CD4-positive, alpha-beta T cell (primary cell): Measurements from ENCODE around the gene SLIT1. TPM values are rescaled to one million over a fixed set of nuclear protein-coding genes. Genes with fewer than 3 reads are reported as not detected.

ENCODE experiments used
- ATAC-seq: fragments of 200-7000 bp; cut with Tn5 transposase; one replicate; pipeline ENCODE4 v1.10.0; 2022; ENCODE audit warnings: mild to moderate bottlenecking; ENCODE audit not compliant: poor library complexity
- CTCF ChIA-PET: fragments of 350-600 bp; sonication (Branson Sonifier 250); formaldehyde crosslinking; loops from one replicate; lab custom pipeline; 2021; ENCODE audit warnings: antibody characterized with exemption, inconsistent platforms; lab: Charles Lee
- POLR2A ChIA-PET: fragments of 350-600 bp; sonication (Branson Sonifier 250); formaldehyde crosslinking; loops from one replicate; lab custom pipeline; 2021; ENCODE audit warnings: antibody characterized with exemption, inconsistent platforms; lab: Charles Lee
- DNase-seq, 14 experiments: peaks; one replicate each; pipeline ENCODE4 v3.0.0-alpha.2; 2013 to 2020; ENCODE audit warnings: mixed read lengths in 2 of 14
- H3K27ac ChIP-seq, 2 donors: one replicate each; pipeline versions ENCODE4 v1.5.1 to v1.7.0; 2013; ENCODE audit warnings: low read length in 2 of 2, low read depth in 1 of 2, mild to moderate bottlenecking in 1 of 2
- H3K27me3 ChIP-seq, 2 experiments: 1 replicate in 1 of 2; 2 replicates in 1 of 2; pipeline versions ENCODE4 v1.6.1 to v1.7.0; 2013; ENCODE audit warnings: low read length in 2 of 2, control low read depth in 1 of 2, mild to moderate bottlenecking in 1 of 2, moderate library complexity in 1 of 2; ENCODE audit not compliant: insufficient read depth in 2 of 2, control insufficient read depth in 1 of 2
- H3K36me3 ChIP-seq: one replicate; pipeline ENCODE4 v1.6.1; 2013; ENCODE audit warnings: low read length, control low read depth; ENCODE audit not compliant: insufficient read depth
- H3K4me1 ChIP-seq: one replicate; pipeline ENCODE4 v1.6.1; 2013; ENCODE audit warnings: low read length, control low read depth; ENCODE audit not compliant: insufficient read depth
- H3K4me3 ChIP-seq: one replicate; pipeline ENCODE4 v1.5.1; 2013; ENCODE audit warnings: mild to moderate bottlenecking, low read length, moderate library complexity
- H3K9me3 ChIP-seq, 2 experiments: 1 replicate in 1 of 2; 2 replicates in 1 of 2; pipeline versions ENCODE4 v1.6.1 to v1.7.0; 2013; ENCODE audit warnings: low read length in 2 of 2, mild to moderate bottlenecking in 2 of 2, control low read depth in 1 of 2, moderate library complexity in 1 of 2; ENCODE audit not compliant: control insufficient read depth in 1 of 2, insufficient read depth in 1 of 2
- H3K27ac Mint-ChIP-seq: one replicate; pipeline ENCODE4 v1.8.0; 2020; ENCODE audit warnings: mixed read lengths
- H3K27me3 Mint-ChIP-seq: one replicate; pipeline ENCODE4 v1.8.0; 2021; ENCODE audit warnings: mixed read lengths
- H3K36me3 Mint-ChIP-seq: one replicate; pipeline ENCODE4 v1.8.0; 2021; ENCODE audit warnings: low read depth, mixed read lengths
- H3K4me1 Mint-ChIP-seq: one replicate; pipeline ENCODE4 v1.8.0; 2021; ENCODE audit warnings: low read depth, mixed read lengths
- H3K4me3 Mint-ChIP-seq: one replicate; pipeline ENCODE4 v1.8.0; 2020; ENCODE audit warnings: mild to moderate bottlenecking, mixed read lengths
- H3K9me3 Mint-ChIP-seq: one replicate; pipeline ENCODE4 v1.8.0; 2020; ENCODE audit warnings: mixed read lengths
- CTCF ChIP-seq: fragments of 200-600 bp; IDR thresholded peaks from one replicate; pipeline ENCODE4 v1.8.0; 2022; ENCODE audit warnings: antibody characterized with exemption, mild to moderate bottlenecking
- intact Hi-C, 2 experiments: fragments of 100-400 bp; cut with DNase I in 1 of 2; cut with micrococcal nuclease in 1 of 2; formaldehyde crosslinking; loops; one replicate each; pipeline versions ENCODE4 v1.15.1 to v1.9.0; 2023 to 2025; cut with DNase I, micrococcal nuclease
- total RNA-seq, 174 experiments: library from RNA in 2 of 174; stranded (reverse) in 2 of 174; gene quantifications; one replicate each; pipeline ENCODE4 v1.2.3 and lab custom pipeline; 2021 to 2026

Gene SLIT1
- total RNA-seq, 2 experiments from 2014 or later, result 0.30 to 0.39 TPM

- Mint-ChIP-seq H3K9me3 (no peaks in the 10 kb centered on the region), H3K27ac (no peak overlapping the region), H3K36me3 (no peaks in the 10 kb centered on the region), H3K4me3 (no peak overlapping the region), H3K4me1 (no peaks in the 10 kb centered on the region), H3K27me3 (no peaks in the 10 kb centered on the region)
- ChIA-PET CTCF (no interaction called here), POLR2A (no interaction called here)
- no peak for DNase-seq
- TF ChIP-seq CTCF, result no peak
- ATAC-seq, result no peak
- intact Hi-C loops, result no loop called here
- no peaks in the 10 kb centered on the region for H3K4me1 ChIP-seq
- H3K27me3 ChIP-seq, result peaks cover 1 to 6% of the 10 kb centered on the region in 2 experiments
- H3K9me3 ChIP-seq, result no peaks in the 10 kb centered on the region
- H3K36me3 ChIP-seq, result no peaks in the 10 kb centered on the region
- no peak overlapping the region for H3K27ac ChIP-seq
- H3K4me3 ChIP-seq, result no peak overlapping the region
These were observed 50.3 kb downstream of the SLIT1 start for GRCh38 chr10:97135464-97135863.

- no peaks in the 10 kb centered on the region for H3K27me3 Mint-ChIP-seq
- Histone ChIP-seq H3K27me3 (peaks cover 0 to under 1% of the 10 kb centered on the region in 2 experiments), H3K4me1 (no peaks in the 10 kb centered on the region), H3K9me3 (no peaks in the 10 kb centered on the region), H3K27ac (no peak overlapping the region), H3K36me3 (no peaks in the 10 kb centered on the region), H3K4me3 (no peak overlapping the region)
- intact Hi-C loops, result no loop called here
- H3K4me1 Mint-ChIP-seq, result no peaks in the 10 kb centered on the region
- ATAC-seq (no peak), DNase-seq (no peak)
- no peak overlapping the region for H3K27ac Mint-ChIP-seq
- TF ChIP-seq CTCF, result no peak
- POLR2A ChIA-PET, result no interaction called here
- CTCF ChIA-PET, result no interaction called here
- H3K9me3 Mint-ChIP-seq, result no peaks in the 10 kb centered on the region
- no peak overlapping the region for H3K4me3 Mint-ChIP-seq
- no peaks in the 10 kb centered on the region for H3K36me3 Mint-ChIP-seq
These were observed 50.8 kb downstream of the SLIT1 start for GRCh38 chr10:97134983-97135382.

GRCh38 chr10:97134110-97134509, 51.6 kb downstream of the SLIT1 start:
- no peak overlapping the region for H3K27ac Mint-ChIP-seq
- no peak overlapping the region for H3K4me3 ChIP-seq
- no peaks in the 10 kb centered on the region for H3K9me3 Mint-ChIP-seq
- H3K27me3 ChIP-seq, result no peaks in the 10 kb centered on the region
- no peaks in the 10 kb centered on the region for H3K4me1 ChIP-seq
- no peak for DNase-seq
- ATAC-seq, result no peak
- H3K9me3 ChIP-seq, result no peaks in the 10 kb centered on the region
- ChIA-PET CTCF (no interaction called here), POLR2A (no interaction called here)
- no peak overlapping the region for H3K27ac ChIP-seq
- intact Hi-C loops, result no loop called here
- no peak for TF ChIP-seq CTCF
- no peaks in the 10 kb centered on the region for H3K27me3 Mint-ChIP-seq
- H3K4me1 Mint-ChIP-seq, result no peaks in the 10 kb centered on the region
- no peaks in the 10 kb centered on the region for H3K36me3 ChIP-seq
- H3K4me3 Mint-ChIP-seq, result no peak overlapping the region
- no peaks in the 10 kb centered on the region for H3K36me3 Mint-ChIP-seq
